ENCODE measurements around the gene RAB32.

RAB32 gene

GRCh38 chr6:146526192-146526591, 17.4 kb upstream of the RAB32 start:
- Histone ChIP-seq H3K4me2 (no peak overlapping the region), H3K36me3 (ENCODE audit: insufficient read depth) (no peaks in the 10 kb centered on the region), H3K4me3 (IDR thresholded peaks at IDR 0.05; ENCODE audit: insufficient read depth, low read depth, low read length) (no peak overlapping the region), H3K9ac (no peak overlapping the region), H3K79me2 (ENCODE audit: insufficient read depth, low read depth) (no peaks in the 10 kb centered on the region), H3K27me3 (ENCODE audit: insufficient read depth, low read depth) (no peaks in the 10 kb centered on the region), H3K4me1 (ENCODE audit: low read depth, poor library complexity, severe bottlenecking) (no peaks in the 10 kb centered on the region), H4K20me1 (ENCODE audit: insufficient read depth) (no peaks in the 10 kb centered on the region), H2AFZ (ENCODE audit: low read depth) (no peak overlapping the region), H3K27ac (no peak overlapping the region)
- TF ChIP-seq, protein P1, sequence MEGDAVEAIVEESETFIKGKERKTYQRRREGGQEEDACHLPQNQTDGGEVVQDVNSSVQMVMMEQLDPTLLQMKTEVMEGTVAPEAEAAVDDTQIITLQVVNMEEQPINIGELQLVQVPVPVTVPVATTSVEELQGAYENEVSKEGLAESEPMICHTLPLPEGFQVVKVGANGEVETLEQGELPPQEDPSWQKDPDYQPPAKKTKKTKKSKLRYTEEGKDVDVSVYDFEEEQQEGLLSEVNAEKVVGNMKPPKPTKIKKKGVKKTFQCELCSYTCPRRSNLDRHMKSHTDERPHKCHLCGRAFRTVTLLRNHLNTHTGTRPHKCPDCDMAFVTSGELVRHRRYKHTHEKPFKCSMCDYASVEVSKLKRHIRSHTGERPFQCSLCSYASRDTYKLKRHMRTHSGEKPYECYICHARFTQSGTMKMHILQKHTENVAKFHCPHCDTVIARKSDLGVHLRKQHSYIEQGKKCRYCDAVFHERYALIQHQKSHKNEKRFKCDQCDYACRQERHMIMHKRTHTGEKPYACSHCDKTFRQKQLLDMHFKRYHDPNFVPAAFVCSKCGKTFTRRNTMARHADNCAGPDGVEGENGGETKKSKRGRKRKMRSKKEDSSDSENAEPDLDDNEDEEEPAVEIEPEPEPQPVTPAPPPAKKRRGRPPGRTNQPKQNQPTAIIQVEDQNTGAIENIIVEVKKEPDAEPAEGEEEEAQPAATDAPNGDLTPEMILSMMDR (conservative IDR thresholded peaks at IDR 0.05; ENCODE audit: low read depth, low read length), result no peak

DNA sequence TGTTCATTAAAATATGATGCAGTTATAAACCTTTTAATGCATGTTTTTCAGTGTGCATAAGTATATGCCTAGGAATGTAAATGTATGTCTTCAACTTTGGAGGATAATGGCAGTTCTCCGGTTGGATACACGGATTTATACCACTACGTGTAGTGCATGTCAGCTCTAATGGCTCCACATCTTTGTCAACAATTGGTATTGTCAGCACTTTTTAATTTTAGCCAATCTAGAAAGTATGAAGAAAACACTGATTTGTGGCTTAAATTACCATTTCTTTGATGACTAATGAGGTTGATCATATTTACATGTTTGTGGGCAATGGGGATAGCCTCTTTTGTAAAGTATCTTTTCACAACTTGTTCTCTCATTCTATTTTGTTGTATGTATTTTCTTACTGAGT, 10.9 kb upstream of the RAB32 start:
- Histone ChIP-seq H3K4me3 (IDR thresholded peaks at IDR 0.05; ENCODE audit: insufficient read depth, low read depth, low read length) (no peak overlapping the region), H3K27me3 (ENCODE audit: insufficient read depth, low read depth) (no peaks in the 10 kb centered on the region), H2AFZ (ENCODE audit: low read depth) (no peak overlapping the region), H3K4me2 (no peak overlapping the region), H4K20me1 (ENCODE audit: insufficient read depth) (no peaks in the 10 kb centered on the region), H3K27ac (no peak overlapping the region), H3K4me1 (ENCODE audit: low read depth, poor library complexity, severe bottlenecking) (no peaks in the 10 kb centered on the region), H3K79me2 (ENCODE audit: insufficient read depth, low read depth) (no peaks in the 10 kb centered on the region), H3K9ac (no peak overlapping the region), H3K36me3 (ENCODE audit: insufficient read depth) (no peaks in the 10 kb centered on the region)
- TF ChIP-seq, protein P1 (conservative IDR thresholded peaks at IDR 0.05; ENCODE audit: low read depth, low read length), result no peak

DNA sequence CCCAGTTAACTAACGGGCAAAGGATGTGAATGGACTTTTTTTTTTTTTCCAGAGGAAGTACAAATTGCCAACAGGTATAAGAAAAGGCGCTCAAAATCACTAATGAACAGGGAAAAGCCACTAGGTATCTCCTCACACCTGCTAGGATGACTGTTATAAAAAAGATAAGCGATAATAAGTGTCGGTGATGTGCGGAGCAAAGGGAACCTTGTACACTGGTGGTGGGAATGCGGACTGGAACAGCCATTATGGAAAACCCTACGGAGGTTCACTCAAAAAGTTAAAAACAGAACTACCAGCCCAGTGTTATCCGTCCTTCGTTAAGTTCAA, 787 bp upstream of the RAB32 start:
- Histone ChIP-seq H4K20me1 (ENCODE audit: insufficient read depth) (no peaks in the 10 kb centered on the region), H2AFZ (ENCODE audit: low read depth) (no peak overlapping the region), H3K79me2 (ENCODE audit: insufficient read depth, low read depth) (no peaks in the 10 kb centered on the region), H3K27me3 (ENCODE audit: insufficient read depth, low read depth) (no peaks in the 10 kb centered on the region), H3K4me2 (no peak overlapping the region), H3K4me3 (IDR thresholded peaks at IDR 0.05; ENCODE audit: insufficient read depth, low read depth, low read length) (no peak overlapping the region), H3K4me1 (ENCODE audit: low read depth, poor library complexity, severe bottlenecking) (no peaks in the 10 kb centered on the region), H3K27ac (no peak overlapping the region), H3K36me3 (ENCODE audit: insufficient read depth) (no peaks in the 10 kb centered on the region), H3K9ac (no peak overlapping the region)
- TF ChIP-seq, protein P1 (conservative IDR thresholded peaks at IDR 0.05; ENCODE audit: low read depth, low read length), result no peak

DNA sequence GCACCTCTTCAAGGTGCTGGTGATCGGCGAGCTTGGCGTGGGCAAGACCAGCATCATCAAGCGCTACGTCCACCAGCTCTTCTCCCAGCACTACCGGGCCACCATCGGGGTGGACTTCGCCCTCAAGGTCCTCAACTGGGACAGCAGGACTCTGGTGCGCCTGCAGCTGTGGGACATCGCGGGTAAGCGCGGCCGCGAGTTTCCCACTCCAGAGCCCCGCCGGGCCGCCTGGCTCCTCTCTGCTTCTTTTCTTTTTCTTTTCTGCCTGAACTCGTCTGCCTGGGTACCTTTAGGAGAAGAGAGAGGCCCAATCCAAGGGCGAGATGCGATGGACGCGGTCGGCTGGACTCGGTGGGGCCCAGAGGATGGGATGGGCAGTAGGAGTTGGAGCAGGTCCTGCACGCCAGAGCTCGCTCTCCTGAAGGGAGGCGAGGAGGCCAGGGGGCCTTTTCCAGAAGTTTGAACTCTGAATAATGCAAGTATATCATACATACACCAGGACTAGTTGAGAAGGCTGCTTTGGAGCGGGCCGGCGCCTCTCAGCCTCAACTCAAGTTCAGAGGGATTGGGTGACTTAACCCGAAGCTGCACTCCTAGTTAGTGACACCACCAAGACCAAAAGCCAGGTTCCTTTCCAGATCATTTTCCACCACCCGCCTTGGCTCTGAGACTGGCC, 445 bp downstream of the RAB32 start:
- Histone ChIP-seq H3K9ac (no peak overlapping the region), H3K4me2 (no peak overlapping the region)

More for the DNA sequence above, 445 bp downstream of the RAB32 start:
- Histone ChIP-seq H3K4me1 (ENCODE audit: low read depth, poor library complexity, severe bottlenecking) (no peaks in the 10 kb centered on the region), H3K79me2 (ENCODE audit: insufficient read depth, low read depth) (no peaks in the 10 kb centered on the region), H4K20me1 (ENCODE audit: insufficient read depth) (no peaks in the 10 kb centered on the region), H3K27me3 (ENCODE audit: insufficient read depth, low read depth) (no peaks in the 10 kb centered on the region), H3K27ac (no peak overlapping the region), H3K4me3 (IDR thresholded peaks at IDR 0.05; ENCODE audit: insufficient read depth, low read depth, low read length) (no peak overlapping the region), H2AFZ (ENCODE audit: low read depth) (no peak overlapping the region), H3K36me3 (ENCODE audit: insufficient read depth) (no peaks in the 10 kb centered on the region)
- TF ChIP-seq, protein P1 (conservative IDR thresholded peaks at IDR 0.05; ENCODE audit: low read depth, low read length), result no peak
